Lower lobe of right lung (tissue), 2 donors: Measurements from ENCODE around the gene CWC27. TPM values are rescaled to one million over a fixed set of nuclear protein-coding genes. Genes with fewer than 3 reads are reported as not detected.
"Not testable (repeated sequence)": the region's sequence is repeated elsewhere in the genome, so short reads cannot be mapped to it uniquely, and the experiment has no call there.

Source experiments
- ATAC-seq, 2 donors: fragments of 200-7000 bp; cut with Tn5 transposase; one replicate each; pipeline ENCODE4 v1.9.1; 2020 to 2022; ENCODE audit warnings: mild to moderate bottlenecking in 2 of 2, moderate library complexity in 2 of 2
- DNase-seq: peaks from one replicate; pipeline ENCODE4 v3.0.0-alpha.2; 2020
- H3K27ac ChIP-seq: fragments of 200-600 bp; one replicate; pipeline ENCODE4 v1.8.0; 2022
- H3K27me3 ChIP-seq: fragments of 200-600 bp; one replicate; pipeline ENCODE4 v1.8.0; 2022; ENCODE audit warnings: low read depth
- H3K36me3 ChIP-seq: fragments of 200-600 bp; one replicate; pipeline ENCODE4 v1.8.0; 2022; ENCODE audit warnings: mild to moderate bottlenecking
- H3K4me1 ChIP-seq: fragments of 200-600 bp; one replicate; pipeline ENCODE4 v1.8.0; 2022
- H3K4me3 ChIP-seq: fragments of 200-600 bp; one replicate; pipeline ENCODE4 v1.8.0; 2022; ENCODE audit warnings: mild to moderate bottlenecking
- H3K9me3 ChIP-seq: fragments of 200-600 bp; one replicate; pipeline ENCODE4 v1.8.0; 2022
- intact Hi-C: fragments of 100-400 bp; cut with DNase I; formaldehyde crosslinking; loops from one replicate; pipeline ENCODE4 v1.11.0; 2022
- total RNA-seq: library from RNA; stranded (reverse); fragmentation: NEBNext Ultra II Directional; extraction: Animal tissue kit (Norgen Biotek cat#: 25700); gene quantifications from one replicate; pipeline ENCODE4 v1.2.1, GENCODE V29; 2021
- TF ChIP-seq, protein P1 (sequence below): fragments of 200-600 bp; IDR thresholded peaks from one replicate; pipeline ENCODE4 v1.8.0; 2022; ENCODE audit warnings: antibody characterized with exemption, mild to moderate bottlenecking
- donor health status: DM: no; HTN: yes; CAD: no; lungs with severe emphysema.

Gene CWC27
- total RNA-seq, 1 donor from 2014 or later = 17.3 TPM

DNA sequence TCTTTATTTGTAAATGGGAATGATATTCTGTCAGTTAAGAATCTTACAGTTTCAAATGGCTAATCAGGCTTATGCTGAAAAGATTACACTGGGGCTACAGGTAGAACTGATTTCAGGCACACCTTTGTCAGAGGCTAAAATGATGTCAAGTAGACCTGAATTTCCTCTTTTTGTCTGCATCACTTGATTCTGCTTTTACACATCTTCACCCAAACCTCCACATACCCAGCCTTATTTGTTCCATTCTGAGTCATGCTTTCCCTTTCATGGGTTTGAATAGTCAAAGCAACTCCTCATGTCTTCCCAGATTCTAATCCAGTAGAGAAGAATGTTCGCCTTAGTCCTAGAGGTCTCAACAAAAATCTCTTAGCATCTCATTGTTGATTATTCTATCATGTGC, 156.4 kb downstream of the CWC27 start:
- intact Hi-C loops = no loop called here
- DNase-seq = no peak
- Histone ChIP-seq H3K27me3 (no peaks in the 10 kb centered on the region), H3K9me3 (peaks cover 17% of the 10 kb centered on the region), H3K4me1 (no peaks in the 10 kb centered on the region), H3K36me3 (no peaks in the 10 kb centered on the region), H3K4me3 (no peak overlapping the region), H3K27ac (no peak overlapping the region)
- TF ChIP-seq, protein P1, sequence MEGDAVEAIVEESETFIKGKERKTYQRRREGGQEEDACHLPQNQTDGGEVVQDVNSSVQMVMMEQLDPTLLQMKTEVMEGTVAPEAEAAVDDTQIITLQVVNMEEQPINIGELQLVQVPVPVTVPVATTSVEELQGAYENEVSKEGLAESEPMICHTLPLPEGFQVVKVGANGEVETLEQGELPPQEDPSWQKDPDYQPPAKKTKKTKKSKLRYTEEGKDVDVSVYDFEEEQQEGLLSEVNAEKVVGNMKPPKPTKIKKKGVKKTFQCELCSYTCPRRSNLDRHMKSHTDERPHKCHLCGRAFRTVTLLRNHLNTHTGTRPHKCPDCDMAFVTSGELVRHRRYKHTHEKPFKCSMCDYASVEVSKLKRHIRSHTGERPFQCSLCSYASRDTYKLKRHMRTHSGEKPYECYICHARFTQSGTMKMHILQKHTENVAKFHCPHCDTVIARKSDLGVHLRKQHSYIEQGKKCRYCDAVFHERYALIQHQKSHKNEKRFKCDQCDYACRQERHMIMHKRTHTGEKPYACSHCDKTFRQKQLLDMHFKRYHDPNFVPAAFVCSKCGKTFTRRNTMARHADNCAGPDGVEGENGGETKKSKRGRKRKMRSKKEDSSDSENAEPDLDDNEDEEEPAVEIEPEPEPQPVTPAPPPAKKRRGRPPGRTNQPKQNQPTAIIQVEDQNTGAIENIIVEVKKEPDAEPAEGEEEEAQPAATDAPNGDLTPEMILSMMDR = no peak
- no peak for ATAC-seq

DNA sequence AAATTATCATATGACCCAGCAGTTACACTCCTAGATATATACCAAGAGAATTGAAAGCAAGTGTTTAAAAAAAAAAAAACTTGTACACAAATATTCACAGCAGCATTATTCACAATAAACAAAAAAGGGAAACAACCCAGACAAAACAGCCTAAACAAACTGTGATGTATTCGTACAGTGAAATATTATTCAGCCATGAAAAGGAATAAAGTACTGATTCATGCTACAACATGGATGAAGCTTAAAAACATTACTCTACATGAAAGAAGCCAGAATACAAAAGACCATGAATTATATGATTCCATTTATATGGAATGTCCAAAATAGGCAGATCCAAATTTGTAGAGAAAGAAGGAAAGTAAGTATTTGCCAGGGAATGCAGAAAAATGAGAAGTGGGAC, 161.1 kb downstream of the CWC27 start:
- TF ChIP-seq, protein P1 = no peak
- Histone ChIP-seq H3K4me1 (no peaks in the 10 kb centered on the region), H3K4me3 (no peak overlapping the region), H3K9me3 (no peaks in the 10 kb centered on the region), H3K27ac (no peak overlapping the region), H3K36me3 (no peaks in the 10 kb centered on the region), H3K27me3 (no peaks in the 10 kb centered on the region)
- ATAC-seq (no peak), DNase-seq (no peak)
- intact Hi-C loops = no loop called here

DNA sequence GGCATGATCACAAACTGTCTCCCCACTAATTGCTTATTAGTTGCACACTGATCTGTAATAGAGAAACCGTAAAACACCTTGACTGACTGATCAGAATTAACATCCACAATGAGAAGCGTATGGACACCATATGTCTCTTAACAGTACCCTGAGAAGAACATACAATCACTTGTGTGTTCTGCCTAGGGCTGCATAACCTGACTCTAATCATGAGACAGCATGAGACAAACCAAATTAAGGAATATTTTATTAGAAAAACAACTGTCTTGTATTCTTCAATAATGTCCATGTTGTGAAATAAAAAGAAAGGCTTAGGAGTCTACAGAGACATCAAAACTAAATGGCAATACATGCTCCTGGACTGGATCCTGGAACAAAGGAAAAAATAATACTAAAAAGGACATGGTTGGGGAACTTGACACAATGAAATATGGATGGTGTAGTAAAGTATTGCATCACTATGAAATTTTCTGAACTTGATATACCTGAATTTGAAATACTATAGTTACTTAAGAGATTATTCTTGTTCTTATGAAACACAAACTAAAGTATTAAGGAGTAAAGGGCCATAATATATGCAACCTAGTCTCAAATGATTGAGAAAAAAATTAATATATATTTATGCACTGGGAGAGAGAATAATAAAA, 162.1 kb downstream of the CWC27 start:
- H3K36me3 ChIP-seq = no peaks in the 10 kb centered on the region
- intact Hi-C loops = no loop called here
- H3K4me1 ChIP-seq = no peaks in the 10 kb centered on the region
- H3K27ac ChIP-seq = no peak overlapping the region
- no peak for ATAC-seq
- TF ChIP-seq, protein P1 = no peak
- no peak overlapping the region for H3K4me3 ChIP-seq
- DNase-seq = no peak
- H3K27me3 ChIP-seq = no peaks in the 10 kb centered on the region
- no peaks in the 10 kb centered on the region for H3K9me3 ChIP-seq

GRCh38 chr5:64939422-64939771, 170.7 kb downstream of the CWC27 start:
- DNase-seq, intact Hi-C loops, H3K36me3 ChIP-seq, H3K27me3 ChIP-seq, H3K27ac ChIP-seq: not testable (repeated sequence)
- peak in 1 of 2 donors; percentile 9 for ATAC-seq
- peak overlapping the region; percentile 13 for H3K4me3 ChIP-seq
- peaks cover 11% of the 10 kb centered on the region for H3K4me1 ChIP-seq
- H3K9me3 ChIP-seq = peaks cover 11% of the 10 kb centered on the region

DNA sequence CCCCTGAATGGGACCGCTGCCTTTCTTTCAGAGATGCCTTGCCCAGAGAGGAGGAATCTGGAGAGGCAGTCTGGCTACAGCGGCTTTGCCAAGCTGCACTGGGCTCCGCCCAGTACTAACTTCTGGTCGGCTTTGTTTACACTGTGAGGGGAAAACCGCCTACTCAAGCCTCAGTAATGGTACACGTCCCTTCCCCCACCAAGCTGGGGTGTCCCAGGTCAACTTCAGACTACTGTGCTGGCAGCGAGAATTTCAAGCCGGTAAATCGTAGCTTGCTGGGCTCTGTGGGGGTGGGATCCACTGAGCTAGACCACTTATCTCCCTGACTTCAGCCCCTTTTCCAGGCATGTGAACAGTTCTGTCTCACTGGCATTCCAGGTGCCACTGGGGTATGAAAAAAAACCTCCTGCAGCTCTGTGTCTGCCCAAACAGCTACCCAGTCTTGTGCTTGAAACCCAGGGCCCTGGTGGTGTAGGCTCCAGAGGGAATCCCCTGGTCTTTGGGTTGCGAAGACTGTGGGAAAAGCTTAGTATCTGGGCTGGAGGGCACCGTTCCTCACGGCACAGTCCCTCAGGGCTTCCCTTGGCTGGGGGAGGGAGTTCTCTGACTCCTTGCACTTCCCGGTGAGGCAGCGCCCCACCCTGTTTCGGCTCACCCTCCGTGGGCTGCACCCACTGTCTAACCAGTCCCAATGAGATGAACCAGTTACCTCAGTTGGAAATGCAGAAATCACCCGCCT, 171.2 kb downstream of the CWC27 start:
- H3K4me3 ChIP-seq = peak overlapping the region; percentile 13
- intact Hi-C loops = no loop called here
- ATAC-seq (peak; percentile 90 to 94), DNase-seq (peak; percentile 60)
- no peaks in the 10 kb centered on the region for H3K27me3 ChIP-seq
- peaks cover 11% of the 10 kb centered on the region for H3K9me3 ChIP-seq
- no peaks in the 10 kb centered on the region for H3K36me3 ChIP-seq
- H3K4me1 ChIP-seq = peaks cover 11% of the 10 kb centered on the region
- no peak overlapping the region for H3K27ac ChIP-seq
- TF ChIP-seq, protein P1 = no peak

DNA sequence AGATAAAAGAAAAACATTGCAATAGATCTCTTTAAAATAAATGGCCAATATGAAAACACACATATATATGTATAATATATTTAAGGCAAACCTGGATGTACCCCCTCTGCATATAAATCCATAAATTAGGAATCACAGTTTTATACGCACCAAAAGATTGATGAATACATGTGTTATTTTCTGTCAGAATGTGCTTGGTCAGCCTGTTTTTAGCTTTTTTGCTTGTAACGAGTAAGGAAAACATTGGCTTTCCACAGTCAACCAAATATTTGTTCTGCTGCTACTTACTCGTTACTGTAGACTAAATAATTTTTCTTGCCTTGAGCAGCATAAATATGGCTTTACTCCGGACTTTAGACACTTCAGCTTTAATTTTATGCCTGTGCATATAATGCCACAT, 173.7 kb downstream of the CWC27 start:
- Histone ChIP-seq H3K4me3 (no peak overlapping the region), H3K9me3 (peaks cover under 1% of the 10 kb centered on the region), H3K27ac (no peak overlapping the region), H3K36me3 (no peaks in the 10 kb centered on the region), H3K4me1 (peaks cover 11% of the 10 kb centered on the region), H3K27me3 (no peaks in the 10 kb centered on the region)
- TF ChIP-seq, protein P1 = no peak
- intact Hi-C loops = no loop called here
- ATAC-seq (no peak), DNase-seq (no peak)
